Panc1 (cell line): ENCODE data around the gene CDKN2B-AS1.

Experiments
- POLR2AphosphoS5 ChIP-seq: IDR thresholded peaks from 2 replicates; pipeline ENCODE4 v1.6.1; 2012; ENCODE audit warnings: mild to moderate bottlenecking, low read depth, low read length, moderate library complexity
- TCF7L2 ChIP-seq: IDR thresholded peaks from 2 replicates; pipeline ENCODE4 v1.6.1; 2011; ENCODE audit warnings: mild to moderate bottlenecking, low read depth, low read length, inconsistent platforms
- TF ChIP-seq, protein P1 (sequence below): fragments of 450-650 bp; IDR thresholded peaks from 2 replicates; pipeline ENCODE4 v1.5.1; 2017; ENCODE audit warnings: mild to moderate bottlenecking
- TF ChIP-seq, protein P2 (sequence below), 2 experiments: IDR thresholded peaks; 2 replicates each; pipeline ENCODE4 v1.6.1; 2011 to 2012; ENCODE audit warnings: low read depth in 2 of 2, control low read depth in 1 of 2, low read length in 1 of 2, mild to moderate bottlenecking in 1 of 2, moderate library complexity in 1 of 2; ENCODE audit not compliant: insufficient read depth in 1 of 2

DNA sequence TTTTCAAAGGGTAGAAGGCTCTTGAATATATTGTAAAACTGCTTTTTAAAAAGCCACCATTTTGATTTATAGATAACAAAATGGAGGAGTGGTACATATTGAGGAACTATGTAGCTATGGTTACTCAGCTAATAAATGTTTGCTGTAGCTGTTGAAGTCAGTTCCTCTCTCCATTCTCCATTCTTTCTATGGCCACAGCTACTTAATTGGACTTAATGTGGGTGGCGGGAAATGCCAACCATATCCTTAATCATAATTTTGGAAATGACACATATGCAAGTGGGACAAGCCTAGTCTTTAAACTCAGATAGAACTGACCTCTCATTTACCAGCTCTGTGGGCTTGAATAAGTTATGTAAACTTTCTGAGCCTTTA is 11.0 kb upstream of the CDKN2B-AS1 start:
- TF ChIP-seq, protein P1, sequence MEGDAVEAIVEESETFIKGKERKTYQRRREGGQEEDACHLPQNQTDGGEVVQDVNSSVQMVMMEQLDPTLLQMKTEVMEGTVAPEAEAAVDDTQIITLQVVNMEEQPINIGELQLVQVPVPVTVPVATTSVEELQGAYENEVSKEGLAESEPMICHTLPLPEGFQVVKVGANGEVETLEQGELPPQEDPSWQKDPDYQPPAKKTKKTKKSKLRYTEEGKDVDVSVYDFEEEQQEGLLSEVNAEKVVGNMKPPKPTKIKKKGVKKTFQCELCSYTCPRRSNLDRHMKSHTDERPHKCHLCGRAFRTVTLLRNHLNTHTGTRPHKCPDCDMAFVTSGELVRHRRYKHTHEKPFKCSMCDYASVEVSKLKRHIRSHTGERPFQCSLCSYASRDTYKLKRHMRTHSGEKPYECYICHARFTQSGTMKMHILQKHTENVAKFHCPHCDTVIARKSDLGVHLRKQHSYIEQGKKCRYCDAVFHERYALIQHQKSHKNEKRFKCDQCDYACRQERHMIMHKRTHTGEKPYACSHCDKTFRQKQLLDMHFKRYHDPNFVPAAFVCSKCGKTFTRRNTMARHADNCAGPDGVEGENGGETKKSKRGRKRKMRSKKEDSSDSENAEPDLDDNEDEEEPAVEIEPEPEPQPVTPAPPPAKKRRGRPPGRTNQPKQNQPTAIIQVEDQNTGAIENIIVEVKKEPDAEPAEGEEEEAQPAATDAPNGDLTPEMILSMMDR: no peak
- TF ChIP-seq, protein P2, sequence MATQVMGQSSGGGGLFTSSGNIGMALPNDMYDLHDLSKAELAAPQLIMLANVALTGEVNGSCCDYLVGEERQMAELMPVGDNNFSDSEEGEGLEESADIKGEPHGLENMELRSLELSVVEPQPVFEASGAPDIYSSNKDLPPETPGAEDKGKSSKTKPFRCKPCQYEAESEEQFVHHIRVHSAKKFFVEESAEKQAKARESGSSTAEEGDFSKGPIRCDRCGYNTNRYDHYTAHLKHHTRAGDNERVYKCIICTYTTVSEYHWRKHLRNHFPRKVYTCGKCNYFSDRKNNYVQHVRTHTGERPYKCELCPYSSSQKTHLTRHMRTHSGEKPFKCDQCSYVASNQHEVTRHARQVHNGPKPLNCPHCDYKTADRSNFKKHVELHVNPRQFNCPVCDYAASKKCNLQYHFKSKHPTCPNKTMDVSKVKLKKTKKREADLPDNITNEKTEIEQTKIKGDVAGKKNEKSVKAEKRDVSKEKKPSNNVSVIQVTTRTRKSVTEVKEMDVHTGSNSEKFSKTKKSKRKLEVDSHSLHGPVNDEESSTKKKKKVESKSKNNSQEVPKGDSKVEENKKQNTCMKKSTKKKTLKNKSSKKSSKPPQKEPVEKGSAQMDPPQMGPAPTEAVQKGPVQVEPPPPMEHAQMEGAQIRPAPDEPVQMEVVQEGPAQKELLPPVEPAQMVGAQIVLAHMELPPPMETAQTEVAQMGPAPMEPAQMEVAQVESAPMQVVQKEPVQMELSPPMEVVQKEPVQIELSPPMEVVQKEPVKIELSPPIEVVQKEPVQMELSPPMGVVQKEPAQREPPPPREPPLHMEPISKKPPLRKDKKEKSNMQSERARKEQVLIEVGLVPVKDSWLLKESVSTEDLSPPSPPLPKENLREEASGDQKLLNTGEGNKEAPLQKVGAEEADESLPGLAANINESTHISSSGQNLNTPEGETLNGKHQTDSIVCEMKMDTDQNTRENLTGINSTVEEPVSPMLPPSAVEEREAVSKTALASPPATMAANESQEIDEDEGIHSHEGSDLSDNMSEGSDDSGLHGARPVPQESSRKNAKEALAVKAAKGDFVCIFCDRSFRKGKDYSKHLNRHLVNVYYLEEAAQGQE (IDR thresholded peaks at IDR 0.05; ENCODE audit: insufficient read depth in 1 of 2, low read depth in 2 of 2, low read length in 1 of 2): no peak
- TF ChIP-seq POLR2AphosphoS5 (no peak), TCF7L2 (no peak)
